Adrenal gland (tissue), 5 donors: ENCODE results near the gene SASS6.

Experiments
- CTCF ChIP-seq, 6 experiments: fragments of 450-650 bp in 4 of 6; fragments of 200-600 bp in 2 of 6; sonication (generic) in 1 of 6; IDR thresholded peaks; 1 replicate in 5 of 6; 2 replicates in 1 of 6; pipeline versions ENCODE4 v1.5.1 to v1.8.0; 2016 to 2021; ENCODE audit warnings: antibody characterized with exemption in 6 of 6, mild to moderate bottlenecking in 2 of 6, moderate library complexity in 1 of 6
- POLR2A ChIP-seq, 2 donors: fragments of 450-650 bp; IDR thresholded peaks; one replicate each; pipeline ENCODE4 v1.6.1; 2017; ENCODE audit warnings: antibody characterized with exemption in 2 of 2, mild to moderate bottlenecking in 2 of 2, moderate library complexity in 1 of 2
- donor health status: DM: no; HTN: no; CAD: no.

DNA sequence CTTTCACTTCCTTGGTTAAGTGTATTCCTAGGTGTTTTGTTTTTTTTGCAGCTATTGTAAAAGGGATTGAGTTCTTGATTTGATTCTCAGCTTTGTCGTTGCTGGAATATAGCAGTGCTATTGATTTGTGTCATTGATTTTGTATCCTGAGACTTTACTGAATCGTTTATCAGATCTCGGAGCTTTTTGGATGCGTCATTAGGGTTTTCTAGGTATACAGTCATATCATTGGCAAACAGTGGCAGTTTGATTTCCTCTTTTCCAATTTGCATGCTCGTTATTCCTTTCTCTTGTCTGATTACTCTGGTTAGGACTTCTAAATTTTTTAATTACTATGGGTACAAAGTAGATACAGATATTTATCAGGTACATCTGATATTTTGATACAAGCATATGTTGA is 87.5 kb downstream of the SASS6 start:
- no peak for TF ChIP-seq POLR2A (IDR thresholded peaks at IDR 0.05)
- TF ChIP-seq CTCF (IDR thresholded peaks at IDR 0.05) = no peak
